CD4-positive, alpha-beta T cell treated with Interferon alpha-2 for 1 hour (primary cell): ENCODE results near the gene COL9A3.

ENCODE experiments used
- DNase-seq, 2 donors: peaks; one replicate each; pipeline ENCODE4 v3.0.0-alpha.2; 2020 to 2022

The COL9A3 gene

DNA sequence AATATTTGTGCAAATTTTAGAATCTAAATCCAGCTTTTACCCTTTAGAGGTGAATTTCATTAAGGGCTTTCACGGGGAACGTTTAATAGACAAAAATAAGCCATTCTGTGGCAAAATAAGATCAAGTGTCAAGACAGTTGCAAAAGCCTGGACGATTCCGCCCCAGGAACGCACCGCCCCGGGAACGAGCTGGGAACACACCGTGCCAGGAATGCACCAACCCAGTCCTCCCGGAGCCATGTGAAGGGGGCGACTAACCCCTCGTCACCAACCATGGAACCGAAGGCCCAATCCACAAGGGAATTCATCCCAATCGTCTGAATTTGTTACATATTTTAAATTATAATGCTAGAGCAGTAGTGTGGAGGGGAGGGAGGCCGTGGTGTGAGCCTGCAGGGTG, 65.6 kb downstream of the COL9A3 start:
- no peak for DNase-seq

DNA sequence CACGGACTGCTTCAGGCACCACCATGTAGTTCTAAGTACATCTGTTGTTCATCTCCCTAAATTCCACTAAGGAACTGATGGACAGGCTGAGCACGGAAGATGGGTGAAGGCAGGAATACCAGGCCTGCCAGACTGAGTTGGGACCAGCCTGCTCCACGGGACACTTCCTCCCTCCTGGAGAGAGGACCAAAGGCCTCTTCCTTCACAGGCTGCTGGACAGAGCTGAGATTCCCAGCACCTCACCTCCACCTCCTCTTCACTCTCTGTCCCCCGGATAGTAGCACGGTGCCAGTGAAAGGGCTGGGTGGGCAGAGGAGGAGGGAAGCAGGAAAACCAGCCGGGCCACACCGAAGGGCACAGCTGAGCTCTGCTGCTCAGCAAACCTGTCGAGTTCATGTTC, 67.7 kb downstream of the COL9A3 start:
- DNase-seq = no peak

DNA sequence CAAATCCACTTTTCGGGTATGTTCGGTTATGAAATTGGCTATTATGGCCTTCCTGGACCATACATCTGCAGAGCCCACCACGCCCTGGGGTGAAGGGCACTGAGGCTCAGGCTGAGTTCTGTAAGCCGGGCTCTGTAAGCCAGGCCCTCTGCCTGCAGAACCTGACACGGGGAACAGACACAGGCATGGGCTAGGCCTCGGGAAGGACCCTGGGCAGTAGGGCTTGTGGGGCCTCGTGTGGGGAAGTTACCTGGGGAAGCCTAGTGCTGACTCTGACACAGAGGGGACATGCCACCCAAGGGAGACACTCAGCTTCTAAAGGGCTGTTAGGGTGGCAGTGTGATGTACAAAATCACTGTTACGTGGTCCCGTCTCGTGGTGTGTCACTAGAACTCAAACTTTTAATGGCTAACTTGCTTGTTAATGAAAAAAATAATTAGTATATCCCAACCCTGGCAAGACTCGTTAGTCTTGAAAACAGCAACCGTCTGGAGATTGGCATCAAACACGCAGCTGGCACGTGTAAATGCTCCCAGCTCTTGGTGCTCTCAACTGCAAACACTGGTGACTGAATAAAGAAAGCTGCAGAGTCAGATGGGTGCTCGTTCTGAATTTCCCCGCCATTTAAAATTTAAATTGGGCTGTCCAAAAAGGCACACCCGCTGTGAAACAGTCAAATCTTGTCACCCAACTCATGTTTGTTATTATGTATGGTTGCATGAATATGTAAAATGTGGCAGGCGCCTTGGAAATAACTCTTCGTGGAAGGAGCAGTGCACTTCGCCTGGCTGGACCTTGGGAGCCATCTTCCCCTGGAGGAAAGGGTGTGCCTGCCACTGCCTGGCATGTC, 68.4 kb downstream of the COL9A3 start:
- no peak for DNase-seq

DNA sequence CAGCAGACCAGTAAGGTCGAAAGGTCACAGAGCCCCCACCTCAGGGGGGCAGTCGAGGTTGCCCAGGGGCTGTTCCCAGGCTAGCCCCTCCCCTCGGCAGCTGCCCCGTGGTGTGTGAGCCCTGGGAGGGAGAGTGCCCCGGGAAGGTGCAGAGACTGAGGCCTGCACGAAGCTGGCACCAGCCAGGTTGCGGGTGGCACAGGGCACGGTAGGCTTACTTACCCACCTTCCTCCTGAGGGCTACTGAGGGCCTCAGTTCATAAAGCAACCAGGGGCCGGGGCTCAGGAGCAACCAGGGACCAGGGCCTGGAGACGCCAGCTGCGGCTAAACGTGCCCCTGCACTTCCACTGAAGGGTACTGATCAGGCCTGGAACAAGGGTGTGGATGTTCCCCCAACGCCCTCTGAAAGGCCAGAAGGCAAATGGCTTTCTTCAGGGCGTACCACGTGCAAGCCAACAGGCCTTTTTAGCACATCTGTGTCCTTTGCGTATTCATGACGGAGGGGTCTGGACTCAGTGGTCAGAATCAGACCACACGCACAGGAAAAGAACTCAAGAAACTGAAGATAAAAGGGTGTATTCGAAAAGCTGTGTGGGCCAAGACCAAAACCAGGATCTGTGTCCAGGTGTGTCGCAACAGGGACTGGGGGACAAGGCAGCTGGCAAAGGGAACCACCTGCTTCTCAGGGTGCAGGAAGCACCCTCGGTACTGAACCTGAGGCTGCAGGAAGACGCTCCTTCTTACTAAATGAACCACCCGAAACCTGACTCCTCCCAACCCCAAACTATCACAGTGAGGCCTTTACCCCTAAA, 69.3 kb downstream of the COL9A3 start:
- DNase-seq = no peak

DNA sequence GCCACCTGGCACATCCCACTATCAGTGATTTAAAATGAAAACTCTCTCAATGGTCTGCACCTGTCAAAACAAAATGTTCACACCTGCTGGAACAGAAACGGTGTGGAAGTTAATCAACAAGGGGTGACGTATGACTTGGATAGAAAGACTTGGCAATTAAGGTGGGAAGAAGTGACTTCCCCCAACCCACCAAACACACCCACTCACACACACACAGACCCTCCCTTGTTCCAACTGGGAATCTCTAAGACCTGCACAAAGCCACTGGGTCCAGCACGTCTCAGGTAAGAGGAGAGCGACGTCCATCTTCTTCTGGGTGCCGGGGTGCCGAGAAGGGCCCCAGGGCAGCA, 69.8 kb downstream of the COL9A3 start:
- DNase-seq = no peak

DNA sequence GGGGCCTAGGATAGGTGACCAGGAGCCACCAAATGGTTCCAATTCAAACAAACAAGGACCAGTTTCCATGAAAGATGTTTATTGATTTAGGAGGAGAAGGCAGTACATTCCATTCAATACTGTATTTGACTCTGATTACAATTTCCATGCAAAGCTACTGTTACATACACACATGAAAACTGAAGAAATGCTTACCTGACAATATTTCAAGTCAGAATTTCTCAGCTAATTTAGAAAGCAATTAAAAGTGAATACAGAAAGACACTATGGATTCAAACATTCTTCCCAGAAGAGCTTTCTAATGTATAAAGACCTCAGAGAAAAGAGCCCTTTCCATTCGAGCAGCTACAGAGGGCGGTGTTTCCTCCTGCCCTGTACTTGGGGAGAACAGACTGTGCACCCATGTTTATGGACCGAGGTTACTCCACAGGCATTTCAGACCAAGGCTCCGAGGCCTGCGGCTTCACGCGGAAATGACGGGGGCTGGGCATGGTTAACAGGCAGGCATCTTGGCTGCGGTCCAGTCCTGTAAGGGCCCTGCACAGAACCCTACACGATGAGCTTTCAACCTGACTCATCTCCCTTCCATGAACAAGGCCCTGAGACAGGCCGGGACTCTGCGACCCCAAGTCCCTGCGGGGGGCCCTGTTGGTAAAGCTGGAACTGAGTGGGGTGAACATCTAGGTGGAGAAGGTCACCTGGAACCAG, 70.5 kb downstream of the COL9A3 start:
- DNase-seq = peak; percentile 34 to 52

DNA sequence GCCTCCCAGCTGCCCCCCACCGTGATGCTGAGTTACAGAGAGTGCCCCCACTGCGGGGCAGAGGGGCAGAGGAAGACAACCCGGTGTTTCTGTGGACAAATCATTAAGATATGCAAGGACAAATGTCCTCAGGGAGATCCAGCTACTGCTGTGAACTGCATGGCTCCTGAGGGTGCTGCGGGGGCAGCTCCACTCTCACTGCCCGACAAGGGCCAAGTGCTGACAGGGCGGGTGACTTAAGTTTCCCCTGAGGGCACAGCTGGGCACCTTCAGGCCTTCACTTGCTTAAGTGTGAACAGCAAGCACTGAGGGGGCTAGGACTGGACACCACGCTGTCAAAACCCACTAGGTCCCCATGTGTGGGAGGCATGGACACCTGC, 71.0 kb downstream of the COL9A3 start:
- no peak for DNase-seq

DNA sequence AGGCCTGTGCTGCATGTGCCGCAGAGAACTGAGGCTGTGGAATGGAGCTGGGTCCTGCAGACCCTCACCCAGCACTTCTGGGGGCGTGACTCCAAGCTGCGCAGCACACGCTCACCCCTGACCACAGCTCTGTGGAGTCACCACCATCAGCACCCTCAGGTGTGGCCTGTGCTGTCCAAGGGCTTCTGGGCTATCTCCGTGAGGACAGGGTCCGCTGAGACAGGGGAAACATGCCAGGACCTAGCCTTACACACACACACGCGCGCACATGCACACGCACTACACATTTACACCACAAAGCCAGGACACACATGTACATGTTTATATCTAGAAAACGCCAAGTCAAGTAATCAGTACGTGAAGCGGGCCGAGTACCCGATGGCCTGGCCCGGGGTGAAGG, 71.6 kb downstream of the COL9A3 start:
- no peak for DNase-seq

DNA sequence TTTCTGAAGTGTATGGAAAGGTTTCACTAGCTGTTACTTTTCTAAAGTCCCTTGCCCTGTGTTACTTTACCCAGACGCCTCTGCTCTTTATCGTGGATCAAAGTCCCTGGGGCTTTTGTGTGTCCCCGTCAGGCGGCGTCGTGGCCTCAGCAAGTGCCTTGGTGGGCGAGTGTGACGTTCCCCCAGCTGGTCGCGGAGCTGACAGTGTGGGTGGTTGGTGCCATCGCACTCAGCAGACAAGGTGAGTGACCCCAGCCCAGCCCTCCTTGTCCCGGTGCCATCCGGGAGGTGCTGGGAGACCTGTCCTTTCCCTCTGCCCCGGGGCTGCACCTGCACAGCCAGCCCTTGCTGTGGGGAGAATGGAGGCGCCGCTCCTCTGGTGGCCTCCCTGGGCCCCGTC, 72.1 kb downstream of the COL9A3 start:
- DNase-seq = no peak

DNA sequence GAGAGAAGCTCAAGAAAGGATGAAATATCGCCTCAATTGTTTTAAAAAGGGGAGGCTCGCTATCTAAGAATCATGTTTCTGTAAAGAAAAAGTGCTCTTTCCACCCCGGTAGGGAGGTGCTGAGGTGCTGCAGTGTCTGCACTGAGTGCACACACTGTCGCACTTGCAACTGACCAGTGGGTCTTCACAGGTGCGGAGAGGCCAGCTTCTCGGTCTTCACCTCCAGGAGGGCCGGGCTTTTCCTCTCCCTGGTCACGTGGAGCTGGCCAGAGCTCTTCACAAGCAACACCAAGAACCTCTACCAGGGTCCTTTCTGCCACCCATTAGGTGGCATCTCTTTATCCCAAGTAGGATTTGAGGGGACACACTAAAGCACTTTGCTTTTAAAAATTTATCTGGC, 72.6 kb downstream of the COL9A3 start:
- no peak for DNase-seq

DNA sequence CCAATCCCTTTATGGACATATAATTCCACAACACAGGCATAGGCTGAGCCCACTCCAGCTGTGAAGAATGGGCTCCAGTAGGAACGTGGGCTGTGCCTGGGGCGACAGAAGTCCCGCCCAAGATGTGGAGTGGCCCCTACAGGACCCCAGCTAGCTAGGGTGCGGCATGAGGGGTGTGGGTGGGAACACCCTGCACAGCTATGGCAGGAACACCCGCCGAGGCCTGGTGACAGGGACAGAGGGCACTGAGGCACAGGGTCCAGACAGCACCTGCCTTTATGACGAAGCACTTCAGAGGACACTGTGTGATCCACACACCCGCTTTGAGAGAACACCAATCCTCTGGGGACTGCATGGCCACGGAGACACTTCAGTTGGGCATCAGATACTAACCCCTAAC, 73.0 kb downstream of the COL9A3 start:
- DNase-seq = no peak

DNA sequence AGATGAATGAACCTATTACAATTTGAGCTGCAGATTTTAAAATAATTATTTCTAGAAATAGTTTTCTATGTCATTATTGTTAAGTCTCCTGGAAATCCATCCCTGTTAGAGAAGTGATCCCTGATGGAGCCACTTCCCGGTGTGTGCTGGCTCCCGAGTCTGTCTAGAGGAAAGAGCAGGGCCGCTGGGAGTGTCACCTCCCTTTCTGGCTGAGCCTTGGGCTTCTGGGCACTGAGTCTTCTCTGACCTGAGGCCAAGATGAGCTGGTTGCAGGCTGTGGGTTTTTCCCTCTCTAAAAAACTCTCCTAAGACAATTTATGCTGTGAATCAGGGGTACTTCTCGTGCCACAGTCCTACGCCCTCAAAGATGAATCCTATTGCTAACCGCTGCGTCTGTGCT, 73.6 kb downstream of the COL9A3 start:
- no peak for DNase-seq
